ENCODE measurements around the gene PTTG1. TPM values are rescaled to one million over a fixed set of nuclear protein-coding genes. Genes with fewer than 3 reads are reported as not detected.

PTTG1 gene
- total RNA-seq, 1 experiment from 2014 or later = 245 TPM

DNA sequence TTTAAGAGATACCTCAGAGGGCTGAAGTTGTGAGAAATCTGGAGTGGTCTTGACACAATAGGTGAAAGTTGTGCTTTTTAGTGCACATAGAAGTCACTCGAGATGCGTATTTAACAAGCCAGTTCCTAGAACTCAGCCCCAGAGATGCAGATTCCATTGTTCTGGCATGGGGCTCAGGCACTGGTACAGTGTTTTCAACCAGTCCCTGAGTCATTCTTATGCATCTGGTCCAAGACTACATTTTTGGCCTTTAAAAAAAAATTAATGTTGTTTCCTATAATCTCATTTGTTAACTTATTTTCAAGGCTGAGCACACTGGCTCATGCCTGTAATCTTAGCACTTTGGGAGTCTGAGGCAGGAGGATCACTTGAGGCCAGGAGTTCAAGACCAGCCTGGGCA, 29.6 kb downstream of the PTTG1 start:
- Histone ChIP-seq H3K9ac (ENCODE audit: low read length) (no peak overlapping the region), H2AFZ (ENCODE audit: low read length) (no peak overlapping the region), H3K36me3 (ENCODE audit: low read depth, low read length) (no peaks in the 10 kb centered on the region), H4K20me1 (ENCODE audit: low read length) (no peaks in the 10 kb centered on the region), H3K9me3 (ENCODE audit: low read length) (no peaks in the 10 kb centered on the region), H3F3A (ENCODE audit: low read length, unreplicated experiment) (no peaks in the 10 kb centered on the region), H3K79me2 (ENCODE audit: low read length) (no peaks in the 10 kb centered on the region), H3K9me2 (replicated peaks; ENCODE audit: low read length) (no peaks in the 10 kb centered on the region), H3K4me3 (ENCODE audit: low read length) (no peak overlapping the region), H3K4me2 (ENCODE audit: low read length) (no peak overlapping the region), H3K4me1 (ENCODE audit: insufficient read depth, low read length) (no peaks in the 10 kb centered on the region), H3K27ac (ENCODE audit: low read length) (no peak overlapping the region), H3K27me3 (ENCODE audit: low read length) (0 out of 2 replicates have a peak, but pooled peaks cover 3% of the 10 kb centered on the region)
- ChIA-PET POLR2A (ENCODE audit: unreplicated experiment) (no interaction called here), CTCF (no interaction called here)
- BruUV-seq (replicated peaks) = no TSS peak
- ATAC-seq (no peak), DNase-seq (no peak)
- TF ChIP-seq EZH2phosphoT487 (IDR thresholded peaks at IDR 0.05; ENCODE audit: borderline replicate concordance, low read length) (no peak), CTCF (conservative IDR thresholded peaks at IDR 0.05; ENCODE audit: low read depth, low read length) (no peak), EZH2 (IDR thresholded peaks at IDR 0.05; ENCODE audit: low read length, unreplicated experiment) (no peak)
- intact Hi-C loops (cut with micrococcal nuclease) = no loop called here

GRCh38 chr5:160452036-160452435, 30.4 kb downstream of the PTTG1 start:
- intact Hi-C loops (cut with micrococcal nuclease) = no loop called here

More at GRCh38 chr5:160452036-160452435, 30.4 kb downstream of the PTTG1 start:
- no TSS peak for BruUV-seq (replicated peaks)
- Histone ChIP-seq H3K27me3 (ENCODE audit: low read length) (0 out of 2 replicates have a peak, but pooled peaks cover 3% of the 10 kb centered on the region), H3K79me2 (ENCODE audit: low read length) (no peaks in the 10 kb centered on the region), H4K20me1 (ENCODE audit: low read length) (no peaks in the 10 kb centered on the region), H3K4me1 (ENCODE audit: insufficient read depth, low read length) (no peaks in the 10 kb centered on the region), H3K27ac (ENCODE audit: low read length) (no peak overlapping the region), H3K4me2 (ENCODE audit: low read length) (no peak overlapping the region), H3F3A (ENCODE audit: low read length, unreplicated experiment) (no peaks in the 10 kb centered on the region), H3K9me3 (ENCODE audit: low read length) (no peaks in the 10 kb centered on the region), H2AFZ (ENCODE audit: low read length) (no peak overlapping the region), H3K36me3 (ENCODE audit: low read depth, low read length) (no peaks in the 10 kb centered on the region), H3K9ac (ENCODE audit: low read length) (no peak overlapping the region), H3K9me2 (replicated peaks; ENCODE audit: low read length) (no peaks in the 10 kb centered on the region), H3K4me3 (ENCODE audit: low read length) (no peak overlapping the region)
- DNase-seq (no peak), ATAC-seq (no peak)
- TF ChIP-seq EZH2phosphoT487 (IDR thresholded peaks at IDR 0.05; ENCODE audit: borderline replicate concordance, low read length) = no peak
- no peak for TF ChIP-seq CTCF (conservative IDR thresholded peaks at IDR 0.05; ENCODE audit: low read depth, low read length)
- no peak for TF ChIP-seq EZH2 (IDR thresholded peaks at IDR 0.05; ENCODE audit: low read length, unreplicated experiment)
- ChIA-PET POLR2A (ENCODE audit: unreplicated experiment) (no interaction called here), CTCF (no interaction called here)

Measured in PC-3 (cell line).